Stimulated activated CD4-positive, alpha-beta T cell treated with anti-CD3 and anti-CD28 coated beads, Interleukin-12 subunit alpha, Interleukin-12 subunit beta, amount 100 ng/mL, for 48 hours (primary cell): ENCODE results near the gene INSIG1.
A peak's percentile ranks its signal among the peaks of the same experiment; 100 is the strongest.

ENCODE experiments used
- DNase-seq, 3 donors: peaks; one replicate each; pipeline ENCODE4 v3.0.0-alpha.2; 2020; ENCODE audit warnings: low read depth in 2 of 3, low spot score in 1 of 3

Gene INSIG1

DNA sequence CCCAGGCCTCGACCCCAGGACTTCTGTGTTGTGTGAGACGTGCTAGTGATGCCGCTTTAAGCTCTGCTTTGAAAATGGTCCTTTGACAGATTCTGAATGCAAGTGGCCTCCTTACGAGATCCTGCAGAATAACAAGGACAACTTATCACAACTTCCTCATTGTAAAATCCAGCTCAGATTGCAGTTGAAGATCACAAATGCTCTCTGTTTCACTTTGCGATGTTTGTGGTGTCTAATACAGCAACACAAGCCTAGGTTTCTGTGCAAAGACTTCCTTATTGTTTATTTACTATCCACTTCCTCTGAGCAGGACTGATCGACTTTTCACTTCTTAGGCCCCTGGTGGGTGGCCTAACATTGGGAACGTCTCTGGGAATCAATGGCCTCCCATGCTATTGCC lies 31.7 kb upstream of the INSIG1 start:
- no peak for DNase-seq

- DNase-seq, result no peak
Observed at GRCh38 chr7:155266440-155266839, 31.2 kb upstream of the INSIG1 start.

GRCh38 chr7:155267023-155267422 lies 30.7 kb upstream of the INSIG1 start:
- DNase-seq, result no peak

- no peak for DNase-seq
Observed at GRCh38 chr7:155267436-155267835, 30.2 kb upstream of the INSIG1 start.

- DNase-seq, result no peak
Observed at GRCh38 chr7:155268211-155268610, 29.5 kb upstream of the INSIG1 start.

- DNase-seq, result no peak
Observed at GRCh38 chr7:155268921-155269650, 28.6 kb upstream of the INSIG1 start.

- no peak for DNase-seq
Observed at GRCh38 chr7:155269766-155270585, 27.7 kb upstream of the INSIG1 start.

- no peak for DNase-seq
Observed at GRCh38 chr7:155270861-155271260, 26.8 kb upstream of the INSIG1 start.

GRCh38 chr7:155274633-155275355 lies 22.9 kb upstream of the INSIG1 start:
- DNase-seq, result no peak

DNA sequence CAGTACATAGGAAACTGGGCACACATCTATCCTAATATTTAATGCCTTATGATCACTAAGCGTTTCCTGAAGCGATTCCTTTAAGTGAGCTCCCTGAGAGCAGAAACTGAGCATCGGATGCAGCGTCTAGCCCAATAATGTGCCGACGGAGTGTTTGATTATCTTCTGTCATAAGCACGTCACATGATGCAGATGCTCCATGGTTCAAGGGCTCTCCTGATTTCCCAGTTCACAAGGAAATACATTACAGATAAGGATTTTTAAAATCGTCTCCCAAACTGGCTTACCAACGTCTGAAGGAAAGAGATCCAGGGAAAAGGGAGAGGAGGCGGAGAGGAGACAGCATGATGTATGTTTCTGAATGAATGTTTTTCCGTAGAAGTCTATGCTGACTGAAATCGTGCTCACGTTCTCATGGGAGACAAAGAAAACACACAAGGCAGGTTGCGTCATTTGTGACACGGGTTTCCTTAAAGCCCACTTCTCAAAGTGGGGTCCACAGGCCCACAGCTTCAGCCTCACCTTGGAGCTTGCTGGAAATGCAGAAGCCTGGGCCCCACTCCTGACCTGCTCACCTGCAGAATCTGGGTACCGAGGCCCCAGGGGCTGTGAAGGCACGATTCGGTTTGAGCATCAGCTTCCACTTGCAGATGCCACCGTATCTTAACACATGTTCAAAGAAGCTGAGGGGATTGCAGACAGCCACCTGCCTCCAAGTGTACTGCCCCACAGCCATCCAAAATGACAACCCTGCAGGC lies 21.5 kb upstream of the INSIG1 start:
- DNase-seq, result no peak

GRCh38 chr7:155276800-155277375 lies 20.8 kb upstream of the INSIG1 start:
- DNase-seq, result no peak

DNA sequence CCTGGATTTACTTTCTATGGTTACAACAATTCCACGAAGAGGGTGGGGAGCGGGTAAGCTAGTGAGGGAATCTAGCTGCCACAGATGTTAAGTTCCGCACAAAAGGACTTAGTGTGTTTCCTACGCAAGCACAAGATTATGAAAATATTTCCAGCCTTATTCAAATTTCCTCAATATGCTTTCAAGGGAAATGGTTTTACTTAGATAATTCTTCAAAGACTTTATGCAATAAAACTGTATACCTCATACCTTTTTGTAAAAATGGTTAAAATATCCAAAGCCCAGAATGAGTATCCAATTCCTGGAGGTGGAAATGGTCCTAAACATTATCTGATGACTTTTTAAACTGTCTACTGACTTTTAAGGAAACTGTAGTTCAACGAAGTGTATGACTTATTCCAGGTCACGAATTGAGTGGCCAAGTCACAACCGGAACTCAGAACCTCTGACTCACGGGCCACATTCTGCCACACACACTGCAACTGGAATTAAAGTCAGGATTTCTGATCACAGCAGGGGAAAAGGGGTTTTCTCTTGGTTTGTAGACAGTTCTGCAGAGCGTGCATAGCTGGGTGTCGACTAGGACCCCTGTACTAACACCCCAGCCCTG lies 20.2 kb upstream of the INSIG1 start:
- peak in 1 of 3 donors; percentile 12 for DNase-seq

GRCh38 chr7:155278921-155279320 lies 18.8 kb upstream of the INSIG1 start:
- no peak for DNase-seq

DNA sequence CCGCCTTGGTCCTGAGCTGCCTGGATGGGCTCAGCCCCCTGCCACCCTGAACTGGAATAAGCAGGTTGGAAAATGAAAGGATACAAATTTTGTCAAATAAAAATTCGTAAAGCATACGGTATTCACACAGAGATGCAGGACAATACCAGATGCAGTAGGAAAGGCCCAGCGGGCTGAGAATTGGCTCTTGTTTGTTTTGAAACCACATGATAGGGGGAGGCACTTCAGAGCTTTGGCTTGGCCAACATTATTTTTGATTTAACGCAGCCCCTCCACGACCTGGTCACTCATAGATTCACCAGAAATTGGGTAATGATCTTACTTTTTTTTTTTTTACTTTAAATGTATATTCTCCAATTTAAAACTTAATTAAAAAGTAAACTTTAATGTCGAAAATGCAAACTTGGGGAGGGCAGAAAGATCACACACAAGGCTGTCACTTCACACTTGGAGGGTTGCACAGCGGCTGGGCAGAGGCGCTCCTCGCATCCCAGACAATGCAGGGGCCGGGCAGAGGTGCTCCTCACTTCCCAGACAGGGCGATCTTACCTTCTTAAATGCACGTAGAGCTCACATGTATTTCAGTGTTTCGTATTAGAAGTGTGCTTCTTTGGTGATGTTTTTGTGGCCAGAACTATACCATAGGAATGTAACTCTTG lies 17.8 kb upstream of the INSIG1 start:
- DNase-seq, result no peak

- DNase-seq, result peak in 1 of 3 donors; percentile 8
Observed at GRCh38 chr7:155280446-155281397, 17.0 kb upstream of the INSIG1 start.

DNA sequence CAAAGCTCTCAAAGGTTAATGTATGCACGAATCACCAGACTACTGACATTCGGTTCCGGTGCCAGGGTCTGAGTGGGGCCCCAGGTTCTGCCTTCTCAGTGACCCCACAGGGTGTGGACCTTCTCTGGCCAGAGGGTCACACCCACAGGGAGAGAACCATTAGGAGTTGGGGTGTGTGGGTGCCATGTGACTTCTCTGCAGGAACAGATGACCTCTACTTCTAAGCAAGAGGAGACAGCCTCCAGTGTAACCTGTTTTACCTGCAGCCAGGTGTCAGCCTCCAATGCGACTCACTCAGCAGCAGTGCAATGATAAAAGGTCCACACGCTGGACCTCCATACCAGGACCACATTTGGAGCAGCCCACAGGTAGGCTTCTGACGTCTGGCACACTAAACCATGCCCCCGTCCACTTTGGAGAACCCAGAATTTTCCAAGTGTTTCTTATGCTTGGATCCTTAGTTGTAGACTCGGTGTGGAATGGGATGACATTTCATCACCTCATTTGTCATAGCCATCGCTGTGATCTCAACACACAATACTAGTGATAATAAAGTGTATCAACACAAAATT lies 16.2 kb upstream of the INSIG1 start:
- no peak for DNase-seq

GRCh38 chr7:155282671-155283070 lies 15.0 kb upstream of the INSIG1 start:
- DNase-seq, result no peak

DNA sequence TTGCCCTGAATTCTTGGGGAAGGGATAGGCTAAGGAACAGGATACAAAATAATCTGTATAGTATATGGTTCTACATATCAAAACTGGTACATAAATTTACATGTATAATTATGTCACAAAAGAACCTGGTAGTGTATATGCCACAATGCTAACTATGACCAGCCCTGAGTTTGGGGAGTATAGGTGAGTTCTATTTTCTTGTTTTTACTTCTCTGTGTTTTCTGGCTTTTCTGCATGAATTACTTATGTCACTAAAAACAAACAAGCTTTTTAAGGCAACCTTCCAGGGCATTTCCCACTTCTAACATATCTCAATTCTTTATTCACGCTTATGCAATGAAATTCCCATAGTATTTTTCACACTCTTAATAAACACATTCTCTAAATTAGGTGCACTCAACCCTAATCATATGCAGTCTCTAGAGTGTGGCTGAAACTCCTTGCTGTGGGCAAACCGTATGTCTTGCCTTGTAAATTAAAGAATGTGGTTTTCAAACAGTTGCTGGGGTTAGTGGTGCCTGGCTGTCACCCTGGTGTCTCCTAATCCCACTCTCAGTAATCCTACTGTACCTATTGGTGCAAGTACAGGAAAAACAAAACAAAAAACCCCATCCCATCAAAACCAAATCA lies 14.0 kb upstream of the INSIG1 start:
- DNase-seq, result peak in 1 of 3 donors; percentile 19
